GM18867 (cell line): Measurements from ENCODE around the gene LZTR1.
"Not testable (repeated sequence)": the region's sequence is repeated elsewhere in the genome, so short reads cannot be mapped to it uniquely, and the experiment has no call there.

Experiments used
- ATAC-seq: cut with Tn5 transposase; IDR thresholded peaks from one replicate; pipeline ENCODE4 v1.9.1; 2021; ENCODE audit warnings: mild to moderate bottlenecking, moderate library complexity; ENCODE audit not compliant: unreplicated experiment

The LZTR1 gene

DNA sequence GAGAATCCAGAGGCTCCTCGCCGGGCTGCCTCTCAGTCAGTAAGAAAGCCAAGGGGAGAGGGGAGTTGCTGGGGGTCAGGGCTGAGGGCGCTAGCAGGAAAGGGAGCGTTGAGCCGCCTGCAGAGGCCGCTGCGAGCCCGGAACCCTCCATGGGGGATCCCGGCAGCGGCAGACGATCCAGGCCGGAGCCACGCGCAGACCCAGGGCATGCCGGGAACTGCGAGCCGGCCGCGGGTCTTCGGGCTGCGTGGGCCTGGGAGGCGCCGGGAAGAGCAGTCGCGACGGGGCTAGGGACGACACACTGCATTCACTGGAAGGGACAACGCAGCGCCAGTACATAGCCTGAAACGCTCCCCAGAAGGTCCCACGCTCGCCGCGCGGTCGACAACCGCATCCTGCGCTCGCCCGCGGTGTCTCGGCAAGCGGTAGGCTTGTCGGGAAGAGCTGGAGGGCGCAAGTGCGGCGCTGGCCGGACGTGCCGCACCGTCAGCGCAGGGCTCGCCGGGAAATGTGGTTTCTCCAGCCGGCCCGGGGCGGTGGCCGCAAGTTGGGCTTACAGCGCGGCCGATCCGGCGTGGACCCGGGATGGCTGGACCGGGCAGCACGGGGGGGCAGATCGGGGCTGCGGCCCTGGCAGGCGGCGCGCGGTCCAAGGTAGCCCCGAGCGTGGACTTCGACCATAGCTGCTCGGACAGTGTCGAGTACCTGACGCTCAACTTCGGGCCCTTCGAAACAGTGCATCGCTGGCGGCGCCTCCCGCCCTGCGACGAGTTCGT, at the start of gene LZTR1:
Gene LZTR1, plus strand, starts transcription at position 511 of the 776 bp plus-strand sequence. Its CDS starts 75 bp downstream, at position 586.
- peak; percentile 86 for ATAC-seq

DNA sequence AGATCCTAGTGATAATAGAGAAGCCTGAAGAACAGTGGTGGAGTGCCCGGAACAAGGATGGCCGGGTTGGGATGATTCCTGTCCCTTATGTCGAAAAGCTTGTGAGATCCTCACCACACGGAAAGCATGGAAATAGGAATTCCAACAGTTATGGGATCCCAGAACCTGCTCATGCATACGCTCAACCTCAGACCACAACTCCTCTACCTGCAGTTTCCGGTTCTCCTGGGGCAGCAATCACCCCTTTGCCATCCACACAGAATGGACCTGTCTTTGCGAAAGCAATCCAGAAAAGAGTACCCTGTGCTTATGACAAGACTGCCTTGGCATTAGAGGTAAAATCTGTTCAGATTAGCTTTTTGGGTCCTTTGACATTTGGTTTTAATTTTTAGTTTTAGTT, 48.2 kb upstream of the LZTR1 start:
- no peak for ATAC-seq

DNA sequence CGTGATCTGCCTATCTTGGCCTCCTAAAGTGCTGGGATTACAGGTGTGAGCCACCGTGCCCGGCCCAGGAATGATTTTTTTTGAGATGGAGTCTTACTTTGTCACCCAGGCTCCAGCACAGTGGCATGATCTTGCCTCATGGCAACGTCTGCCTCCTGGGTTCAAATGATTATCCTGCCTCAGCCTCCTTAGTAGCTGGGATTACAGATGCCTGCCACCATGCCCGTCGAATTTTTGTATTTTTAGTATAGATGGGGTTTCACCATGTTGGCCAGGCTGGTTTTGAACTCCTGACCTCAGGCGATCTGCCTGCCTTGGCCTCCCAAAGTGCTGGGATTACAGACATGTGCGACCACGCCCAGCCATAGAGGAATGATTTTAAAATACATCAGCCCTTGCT, 47.0 kb upstream of the LZTR1 start:
- not testable (repeated sequence) for ATAC-seq

DNA sequence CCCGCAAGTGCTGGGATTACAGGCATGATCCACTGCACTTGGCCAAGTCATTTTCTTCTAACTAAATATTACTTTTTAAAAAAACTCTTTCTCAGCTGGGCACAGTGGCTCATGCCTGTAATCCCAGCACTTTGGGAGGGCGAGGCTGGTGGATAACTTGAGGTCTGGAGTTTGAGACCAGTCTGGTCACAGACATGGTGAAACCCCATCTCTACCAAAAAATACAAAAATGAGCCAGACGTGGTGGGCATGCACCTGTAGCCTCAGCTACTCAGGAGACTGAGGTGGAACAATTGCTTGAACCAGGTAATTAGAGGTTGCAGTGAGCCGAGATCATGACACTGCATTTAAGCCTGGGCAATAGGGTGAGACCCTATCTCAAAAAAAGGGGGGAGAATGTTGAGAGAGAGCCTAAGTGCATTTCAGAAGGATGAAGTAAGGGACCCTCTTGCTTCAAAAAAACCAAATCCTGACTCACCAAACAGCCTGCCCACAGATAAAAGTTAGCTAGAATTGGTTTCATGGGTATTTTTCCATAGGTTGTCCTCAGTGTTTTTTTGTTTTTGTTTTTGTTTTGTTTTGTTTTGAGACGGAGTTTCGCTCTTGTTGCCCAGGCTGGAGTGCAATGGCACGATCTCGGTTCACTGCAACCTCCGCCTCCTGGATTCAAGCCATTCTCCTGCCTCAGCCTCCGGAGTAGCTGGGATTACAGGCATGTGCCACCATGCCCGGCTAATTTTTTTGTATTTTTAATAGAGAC, 46.1 kb upstream of the LZTR1 start:
- ATAC-seq, result not testable (repeated sequence)

GRCh38 chr22:20937031-20937793, 44.9 kb upstream of the LZTR1 start:
- ATAC-seq, result no peak

DNA sequence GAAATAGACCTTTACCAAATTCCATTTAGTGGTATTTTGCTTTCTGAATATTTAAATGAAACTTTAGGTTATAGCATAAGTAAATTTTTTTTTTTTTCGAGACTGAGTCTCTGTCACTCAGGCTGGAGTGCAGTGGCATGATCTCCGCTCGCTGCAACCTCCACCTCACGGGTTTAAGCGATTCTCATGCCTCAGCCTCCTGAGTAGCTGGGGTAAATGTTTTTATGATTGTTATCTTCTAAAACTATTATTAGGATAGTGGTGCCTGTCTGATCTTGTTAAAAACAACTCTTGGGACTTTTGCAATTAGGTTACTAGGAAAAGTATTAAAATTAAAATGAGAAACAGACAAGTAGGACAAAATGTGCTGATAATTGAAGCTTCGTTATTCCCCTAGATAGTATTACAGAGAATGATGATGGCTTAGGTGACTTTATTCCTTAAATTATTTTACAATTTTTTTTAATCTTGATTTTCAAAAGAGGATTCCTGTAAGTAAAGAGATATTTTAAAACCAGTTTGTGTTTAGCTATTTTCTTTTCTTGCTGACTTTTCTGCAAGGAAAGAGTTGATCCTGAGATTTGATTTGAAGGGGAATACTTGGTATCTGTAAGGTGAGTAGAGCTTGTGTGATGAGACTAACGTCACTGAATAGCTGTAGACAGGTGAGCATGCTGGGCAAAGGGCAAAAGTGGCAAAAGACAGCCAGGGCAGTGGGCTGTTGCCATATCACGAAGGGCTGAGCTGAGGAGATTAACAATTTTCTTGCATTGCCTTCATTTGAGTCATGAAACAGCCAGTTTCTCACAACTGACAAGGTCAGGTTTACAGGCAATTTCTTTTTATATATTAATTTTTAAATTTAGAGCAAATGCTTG, 44.1 kb upstream of the LZTR1 start:
- ATAC-seq, result no peak

- ATAC-seq, result not testable (repeated sequence)
Measured at GRCh38 chr22:20939457-20940185, 42.5 kb upstream of the LZTR1 start.

GRCh38 chr22:20940186-20940651, 41.9 kb upstream of the LZTR1 start:
- ATAC-seq, result no peak

DNA sequence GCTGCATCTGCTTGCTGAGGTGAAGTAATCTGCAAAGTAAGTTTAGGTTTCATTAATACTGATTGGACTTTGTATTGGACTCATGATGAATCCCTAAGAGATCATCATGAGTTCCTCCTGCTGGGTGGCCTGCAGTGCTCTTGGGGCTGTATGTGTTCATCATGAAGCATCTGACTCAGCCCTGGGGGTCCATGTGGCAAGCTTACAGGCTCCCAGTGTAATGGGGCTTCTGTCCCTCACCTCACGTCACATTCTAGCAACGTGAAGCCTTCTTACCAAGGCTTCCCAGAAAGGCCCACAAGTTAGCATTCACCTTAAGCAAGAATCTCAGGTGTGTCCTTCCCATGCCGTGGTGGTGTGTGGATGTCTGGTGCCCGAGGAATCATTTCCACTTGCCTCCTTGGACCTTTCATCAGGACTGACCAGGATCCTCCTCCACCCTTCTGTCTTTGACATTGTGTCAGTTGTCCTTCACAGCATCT, 41.2 kb upstream of the LZTR1 start:
- ATAC-seq, result no peak

DNA sequence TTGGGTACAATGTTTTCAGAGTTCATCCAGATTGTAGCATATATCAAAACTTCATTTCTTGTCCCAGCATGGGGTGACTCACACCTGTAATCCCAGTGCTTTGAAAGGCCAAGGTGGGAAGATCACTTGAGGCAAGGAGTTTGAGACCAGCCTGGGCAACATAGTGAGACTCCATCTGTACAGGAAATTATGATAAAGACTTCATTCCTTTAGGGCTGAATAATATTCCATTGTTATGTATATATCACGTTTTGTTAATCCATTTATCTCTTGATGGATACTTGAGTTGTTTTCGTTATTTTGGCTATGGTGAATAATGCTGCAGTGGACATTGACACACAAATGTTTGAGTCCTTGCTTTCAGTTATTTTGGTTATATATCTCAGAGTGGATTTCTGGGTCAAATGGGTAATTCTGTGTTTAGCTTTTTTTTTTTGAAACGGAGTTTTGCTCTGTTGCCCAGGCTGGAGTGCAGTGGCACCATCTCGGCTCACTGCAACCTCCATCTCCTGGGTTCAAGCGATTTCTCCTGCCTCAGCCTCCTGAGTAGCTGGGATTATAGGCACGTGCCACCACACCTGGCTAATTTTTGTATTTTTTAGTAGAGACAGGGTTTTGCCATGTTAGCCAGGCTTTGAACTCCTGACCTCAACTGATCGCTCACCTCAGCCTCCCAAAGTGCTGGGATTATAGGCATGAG, 39.7 kb upstream of the LZTR1 start:
- ATAC-seq, result not testable (repeated sequence)

DNA sequence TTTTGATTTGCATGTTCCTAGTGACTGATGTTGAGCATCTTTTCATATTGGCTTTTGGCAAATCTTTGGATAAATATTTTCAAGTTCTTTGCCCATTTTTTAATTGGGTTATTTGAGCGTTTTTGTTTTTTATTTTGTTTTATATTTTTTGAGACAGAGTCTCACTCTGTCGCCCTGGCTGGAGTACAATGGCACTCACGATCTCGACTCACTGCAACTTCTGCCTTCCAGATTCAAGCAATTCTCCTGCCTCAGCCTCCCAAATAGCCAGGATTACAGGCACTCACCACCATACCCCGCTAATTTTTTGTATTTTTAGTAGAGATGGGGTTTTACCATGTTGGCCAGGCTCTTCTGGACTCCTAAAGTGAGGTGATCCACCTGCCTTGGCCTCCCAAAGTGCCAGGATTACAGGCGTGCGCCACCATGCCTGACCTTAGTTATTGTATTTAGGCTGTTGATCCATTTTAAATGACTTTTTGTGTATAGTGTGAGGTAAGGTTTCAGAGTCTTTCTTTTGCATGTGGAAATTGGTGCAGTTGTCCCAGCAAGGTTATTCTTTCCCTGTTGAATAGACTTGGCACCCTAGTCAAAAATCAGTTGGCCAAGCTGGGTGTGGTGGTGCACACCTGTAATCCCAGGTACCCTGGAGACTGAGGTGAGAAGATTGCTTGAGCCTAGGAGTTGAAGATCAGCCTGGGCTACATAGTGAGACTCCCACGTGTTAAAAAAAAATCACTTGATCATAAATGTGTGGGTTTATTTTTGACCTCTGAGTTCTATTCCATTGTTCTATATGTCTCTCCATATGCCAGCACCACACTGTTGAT, 38.8 kb upstream of the LZTR1 start:
- no peak for ATAC-seq

DNA sequence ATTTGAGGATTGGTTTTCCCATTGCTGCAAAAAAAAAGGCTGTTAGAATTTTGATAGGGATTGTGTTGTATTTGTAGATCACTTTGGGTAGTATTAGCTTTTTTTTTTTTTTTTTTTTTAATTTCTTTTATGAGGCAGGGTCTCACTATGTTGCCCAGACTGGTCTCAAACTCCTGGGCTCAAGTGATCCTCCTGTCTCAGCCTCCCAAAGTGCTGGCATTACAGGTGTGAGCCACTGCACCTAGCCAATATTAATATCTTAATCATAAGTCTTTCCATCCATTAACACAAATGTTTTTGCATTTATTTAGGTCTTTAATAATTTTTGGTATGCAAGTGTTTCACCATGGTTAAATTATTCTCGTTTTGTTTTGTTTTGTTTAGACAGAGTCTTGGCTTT, 38.1 kb upstream of the LZTR1 start:
- ATAC-seq, result no peak

DNA sequence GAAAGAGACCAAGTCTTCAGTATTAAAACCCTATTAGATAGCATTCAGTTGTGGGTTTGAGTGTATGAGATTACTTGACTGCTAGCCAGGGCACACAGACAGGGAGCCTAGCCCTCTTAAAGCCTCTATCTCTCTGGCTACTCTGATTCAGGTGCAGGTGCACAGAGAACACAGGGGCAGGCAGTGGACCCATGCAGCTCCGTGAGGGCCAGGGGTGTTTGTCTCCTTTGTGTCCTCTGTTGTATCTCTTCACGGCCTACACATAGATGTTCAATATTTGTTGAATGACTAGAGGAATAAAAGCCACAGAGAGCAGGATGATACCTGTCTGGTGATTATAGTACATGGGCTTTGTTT, 36.5 kb upstream of the LZTR1 start:
- no peak for ATAC-seq

GRCh38 chr22:20946080-20946986, 35.8 kb upstream of the LZTR1 start:
- no peak for ATAC-seq

DNA sequence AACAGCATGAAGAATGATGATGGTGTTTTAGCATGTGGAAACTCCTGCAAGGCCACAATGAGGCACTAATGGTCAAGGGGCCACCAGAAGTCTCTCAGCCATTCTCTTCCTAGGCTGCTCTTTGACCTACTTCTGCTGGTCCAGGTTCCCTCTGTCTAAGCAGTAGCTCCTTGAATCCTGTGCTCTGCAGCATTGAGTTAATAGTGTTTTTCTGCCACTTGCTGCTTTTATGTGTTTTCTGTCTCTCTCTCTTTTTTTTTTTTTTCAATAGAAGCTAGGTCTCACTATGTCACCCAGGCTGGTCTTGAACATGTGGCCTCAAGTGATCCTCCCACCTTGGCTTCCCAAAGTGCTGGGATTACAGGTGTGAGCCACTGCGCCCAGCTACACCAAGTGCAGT, 35.1 kb upstream of the LZTR1 start:
- ATAC-seq, result no peak

DNA sequence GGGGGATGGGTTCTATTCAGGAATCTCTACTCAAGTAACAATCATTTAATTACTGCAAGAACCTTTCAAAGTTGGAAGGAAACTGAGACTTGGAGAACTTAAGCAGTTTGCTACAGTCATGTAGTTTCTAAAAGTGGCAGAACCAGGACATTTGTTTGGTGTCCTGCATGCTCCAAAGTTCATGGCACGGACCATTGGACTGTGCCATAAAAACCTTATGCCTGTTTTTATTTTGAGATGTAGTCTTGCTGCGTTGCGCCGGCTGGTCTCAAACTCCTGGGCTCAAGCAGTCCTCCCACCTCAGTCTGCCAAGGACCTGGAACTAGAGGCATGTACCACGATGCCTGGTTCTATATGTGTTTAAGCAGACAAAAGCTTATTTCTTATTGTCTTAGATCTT, 33.6 kb upstream of the LZTR1 start:
- ATAC-seq, result no peak

GRCh38 chr22:20948989-20949388, 33.1 kb upstream of the LZTR1 start:
- ATAC-seq, result no peak
